Activated CD8-positive, alpha-beta T cell treated with anti-CD3 and anti-CD28 coated beads for 36 hours (primary cell): ENCODE results near the gene ZBTB8OS. TPM values are rescaled to one million over a fixed set of nuclear protein-coding genes. Genes with fewer than 3 reads are reported as not detected.
A peak's percentile ranks its signal among the peaks of the same experiment; 100 is the strongest.

Experiments used
- ATAC-seq: fragments of 200-7000 bp; cut with Tn5 transposase; one replicate; pipeline ENCODE4 v1.10.0; 2021; ENCODE audit warnings: mild to moderate bottlenecking, moderate library complexity
- CTCF ChIA-PET: fragments of 350-600 bp; sonication (Branson Sonifier 250); formaldehyde crosslinking; loops from one replicate; lab custom pipeline; 2021; ENCODE audit warnings: antibody characterized with exemption; lab: Charles Lee
- POLR2A ChIA-PET: fragments of 350-600 bp; sonication (Branson Sonifier 250); formaldehyde crosslinking; loops from one replicate; lab custom pipeline; 2021; ENCODE audit warnings: antibody characterized with exemption; lab: Charles Lee
- DNase-seq: peaks from one replicate; pipeline ENCODE4 v3.0.0-alpha.2; 2020
- H3K27ac Mint-ChIP-seq: one replicate; pipeline ENCODE4 v1.8.0; 2021; ENCODE audit warnings: mild to moderate bottlenecking, mixed read lengths
- H3K27me3 Mint-ChIP-seq: one replicate; pipeline ENCODE4 v1.8.0; 2021; ENCODE audit warnings: mixed read lengths
- H3K36me3 Mint-ChIP-seq: one replicate; pipeline ENCODE4 v1.8.0; 2021; ENCODE audit warnings: low read depth, mixed read lengths
- H3K4me1 Mint-ChIP-seq: one replicate; pipeline ENCODE4 v1.8.0; 2021; ENCODE audit warnings: low read depth, mixed read lengths
- H3K4me3 Mint-ChIP-seq: one replicate; pipeline ENCODE4 v1.8.0; 2021; ENCODE audit warnings: mild to moderate bottlenecking, moderate library complexity, mixed read lengths
- H3K9me3 Mint-ChIP-seq: one replicate; pipeline ENCODE4 v1.8.0; 2021; ENCODE audit warnings: mixed read lengths
- CTCF ChIP-seq: fragments of 200-600 bp; IDR thresholded peaks from one replicate; pipeline ENCODE4 v1.8.0; 2022; ENCODE audit warnings: antibody characterized with exemption, mild to moderate bottlenecking
- intact Hi-C: fragments of 100-400 bp; cut with micrococcal nuclease; formaldehyde crosslinking; loops from one replicate; pipeline ENCODE4 v1.10.0; 2022
- total RNA-seq, 2 experiments: library from RNA; stranded (reverse); gene quantifications; one replicate each; pipeline ENCODE4 v1.2.3, GENCODE V29; 2021

Gene ZBTB8OS
- total RNA-seq, 2 experiments from 2014 or later = 53.4 to 57.6 TPM

GRCh38 chr1:32686387-32686786, 36.0 kb upstream of the ZBTB8OS start:
- Mint-ChIP-seq H3K36me3 (peaks cover 24% of the 10 kb centered on the region), H3K9me3 (no peaks in the 10 kb centered on the region), H3K27me3 (no peaks in the 10 kb centered on the region)

DNA sequence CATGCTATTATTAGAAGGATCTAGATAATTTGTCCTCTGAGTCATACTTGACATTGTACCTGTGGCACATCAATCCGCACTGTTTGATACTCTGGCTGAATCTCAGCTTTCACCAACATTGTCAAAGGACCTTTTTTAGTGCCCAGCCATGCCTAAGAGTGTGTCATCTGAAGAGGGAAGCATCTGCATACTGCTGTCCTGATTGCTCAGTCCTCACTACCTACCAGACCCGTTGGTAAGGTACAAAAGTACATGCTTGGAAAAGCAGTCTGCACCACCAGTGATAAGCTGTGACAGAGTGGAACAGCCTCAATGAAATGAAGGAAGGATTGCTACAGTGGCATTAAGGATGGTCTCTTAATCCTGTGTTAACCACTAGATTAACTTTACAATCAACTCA, 35.1 kb upstream of the ZBTB8OS start:
- DNase-seq (no peak), ATAC-seq (no peak)
- Mint-ChIP-seq H3K27me3 (no peaks in the 10 kb centered on the region), H3K36me3 (peaks cover 28% of the 10 kb centered on the region), H3K4me3 (no peak overlapping the region), H3K27ac (no peak overlapping the region), H3K4me1 (peaks cover 9% of the 10 kb centered on the region), H3K9me3 (no peaks in the 10 kb centered on the region)
- TF ChIP-seq CTCF = no peak
- POLR2A ChIA-PET = no interaction called here
- CTCF ChIA-PET = interaction anchor here (1.2 to 2.0 kb wide), 2 partner anchors 26 to 88 kb away, joined by 4 to 5 read pairs; no protein-coding TSS in a partner anchor
- intact Hi-C loops = no loop called here

More at GRCh38 chr1:32686387-32686786, 36.0 kb upstream of the ZBTB8OS start:
- DNase-seq = no peak
- no peak for ATAC-seq
- TF ChIP-seq CTCF = no peak
- intact Hi-C loops = no loop called here
- POLR2A ChIA-PET = interaction anchor here (1.5 kb wide), 1 partner anchor 10 kb away, joined by 4 read pairs; no protein-coding TSS in a partner anchor
- H3K4me1 Mint-ChIP-seq = peaks cover 9% of the 10 kb centered on the region
- H3K4me3 Mint-ChIP-seq = no peak overlapping the region
- CTCF ChIA-PET = interaction anchor here (1.2 to 6.5 kb wide), 2 partner anchors 26 to 87 kb away, joined by 4 to 30 read pairs; no protein-coding TSS in a partner anchor
- no peak overlapping the region for H3K27ac Mint-ChIP-seq

DNA sequence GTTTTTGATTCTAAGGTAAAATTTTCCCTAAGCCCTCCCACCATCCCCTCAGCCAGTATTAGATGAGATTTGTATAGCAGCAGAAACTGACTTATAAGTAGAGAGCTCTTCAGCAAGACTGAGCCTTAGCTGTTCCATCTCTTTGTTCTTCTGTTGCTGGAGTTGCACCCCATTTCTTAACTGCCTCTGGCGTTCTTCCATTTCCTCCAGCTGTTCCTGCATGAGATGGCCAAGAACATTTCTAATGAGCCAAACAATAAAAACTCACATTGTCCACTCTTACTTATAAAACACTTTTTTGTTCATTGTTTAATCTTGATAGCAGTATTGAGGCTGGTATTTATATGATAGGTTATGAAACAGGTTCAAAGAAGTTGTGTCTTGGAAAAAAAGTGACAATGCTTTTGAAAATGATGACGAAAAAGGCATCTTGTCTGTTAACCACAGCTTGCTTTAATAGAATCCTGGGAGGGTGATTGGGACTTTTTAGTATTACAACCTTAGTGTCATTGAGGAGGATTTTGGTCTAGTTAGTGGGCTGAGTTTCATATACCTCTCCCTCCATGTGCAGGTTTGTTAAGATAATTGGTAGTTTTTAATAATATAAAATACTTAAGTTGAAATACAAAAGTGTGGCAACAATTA, 33.9 kb upstream of the ZBTB8OS start:
- no peaks in the 10 kb centered on the region for H3K27me3 Mint-ChIP-seq
- H3K4me1 Mint-ChIP-seq = peaks cover 13% of the 10 kb centered on the region
- POLR2A ChIA-PET = interaction anchor here (0.7 to 1.4 kb wide), 2 partner anchors 22 to 410 kb away, joined by 3 to 5 read pairs; no protein-coding TSS in a partner anchor
- intact Hi-C loops = no loop called here
- ATAC-seq (peak; percentile 20), DNase-seq (no peak)
- H3K36me3 Mint-ChIP-seq = peaks cover 37% of the 10 kb centered on the region
- no peak overlapping the region for H3K4me3 Mint-ChIP-seq
- peak overlapping the region; percentile 70 for H3K27ac Mint-ChIP-seq
- CTCF ChIA-PET = interaction anchor here (2.0 kb wide), 1 partner anchor 28 kb away, joined by 5 read pairs; no protein-coding TSS in a partner anchor
- H3K9me3 Mint-ChIP-seq = no peaks in the 10 kb centered on the region
- TF ChIP-seq CTCF = no peak

- Mint-ChIP-seq H3K27ac (peak overlapping the region; percentile 70), H3K27me3 (no peaks in the 10 kb centered on the region), H3K9me3 (no peaks in the 10 kb centered on the region), H3K4me3 (no peak overlapping the region), H3K36me3 (peaks cover 38% of the 10 kb centered on the region), H3K4me1 (peaks cover 14% of the 10 kb centered on the region)
- ChIA-PET POLR2A (interaction anchor here (1.4 to 1.6 kb wide), 2 partner anchors 21 to 32 kb away, joined by 4 to 5 read pairs; partner anchors contain the start of gene RBBP4), CTCF (no interaction called here)
- no peak for ATAC-seq
- intact Hi-C loops = no loop called here
- no peak for DNase-seq
- TF ChIP-seq CTCF = no peak
Observed at GRCh38 chr1:32683397-32683796, 33.0 kb upstream of the ZBTB8OS start.

GRCh38 chr1:32681999-32682398, 31.6 kb upstream of the ZBTB8OS start:
- no peak for TF ChIP-seq CTCF
- Mint-ChIP-seq H3K4me3 (no peak overlapping the region), H3K9me3 (no peaks in the 10 kb centered on the region), H3K27me3 (no peaks in the 10 kb centered on the region), H3K4me1 (peaks cover 14% of the 10 kb centered on the region), H3K36me3 (peaks cover 47% of the 10 kb centered on the region), H3K27ac (peak overlapping the region; percentile 14)
- intact Hi-C loops = no loop called here
- ChIA-PET CTCF (no interaction called here), POLR2A (interaction anchor here (0.6 to 1.6 kb wide), 2 partner anchors 31 to 288 kb away, joined by 4 to 5 read pairs; partner anchors contain the start of gene RBBP4)
- DNase-seq = no peak
- no peak for ATAC-seq
